HL-60 (cell line): ENCODE results near the gene GRP.

Experiments
- DNase-seq, 2 experiments: peaks; one replicate each; pipeline ENCODE4 v3.0.0-alpha.2; 2010 to 2020; ENCODE audit warnings: low read depth in 1 of 2, low spot score in 1 of 2
- H3K27ac ChIP-seq: fragments of 250-450 bp; sonication (Bioruptor Pico); replicated peaks from 2 replicates; pipeline ENCODE4 v1.5.1; 2020; ENCODE audit warnings: mild to moderate bottlenecking, moderate library complexity
- H3K27me3 ChIP-seq: fragments of 250-450 bp; sonication (Bioruptor Pico); 2 replicates; pipeline ENCODE4 v1.5.1; 2021; ENCODE audit warnings: mild to moderate bottlenecking, moderate library complexity; ENCODE audit not compliant: insufficient read depth, poor library complexity, severe bottlenecking
- H3K4me3 ChIP-seq: replicated peaks from 2 replicates; pipeline ENCODE4 v1.5.1; 2011; ENCODE audit warnings: mild to moderate bottlenecking, control low read depth, low read length; ENCODE audit not compliant: insufficient read depth
- CTCF ChIP-seq: IDR thresholded peaks from one replicate; pipeline ENCODE4 v1.5.1; 2011; ENCODE audit warnings: low read length, control low read depth, inconsistent platforms; ENCODE audit not compliant: insufficient read depth
- GABPA ChIP-seq: IDR thresholded peaks from 2 replicates; pipeline ENCODE4 v1.6.1; 2012; ENCODE audit warnings: low read depth
- POLR2AphosphoS5 ChIP-seq: IDR thresholded peaks from 2 replicates; pipeline ENCODE4 v1.6.1; 2012; ENCODE audit warnings: low read depth
- REST ChIP-seq: IDR thresholded peaks from 2 replicates; pipeline ENCODE4 v1.6.1; 2012; ENCODE audit warnings: low read depth; ENCODE audit not compliant: insufficient replicate concordance
- SPI1 ChIP-seq: IDR thresholded peaks from 2 replicates; pipeline ENCODE4 v1.6.1; 2012; ENCODE audit warnings: low read depth, mild to moderate bottlenecking, borderline replicate concordance

The GRP gene

GRCh38 chr18:59222341-59222740, 2.4 kb downstream of the GRP start:
- no peak for DNase-seq
- Histone ChIP-seq H3K27ac (no peak overlapping the region), H3K27me3 (peaks cover 58% of the 10 kb centered on the region), H3K4me3 (no peak overlapping the region)
- TF ChIP-seq POLR2AphosphoS5 (no peak), SPI1 (no peak), CTCF (no peak), REST (no peak), GABPA (no peak)

- Histone ChIP-seq H3K27me3 (peaks cover 38% of the 10 kb centered on the region), H3K4me3 (no peak overlapping the region), H3K27ac (no peak overlapping the region)
- TF ChIP-seq REST: no peak
- no peak for TF ChIP-seq CTCF
- no peak for TF ChIP-seq GABPA
- no peak for TF ChIP-seq POLR2AphosphoS5
- TF ChIP-seq SPI1: no peak
- no peak for DNase-seq
Observed at GRCh38 chr18:59228351-59228750, 8.4 kb downstream of the GRP start.

- Histone ChIP-seq H3K4me3 (no peak overlapping the region), H3K27ac (no peak overlapping the region), H3K27me3 (peaks cover 30% of the 10 kb centered on the region)
- no peak for TF ChIP-seq POLR2AphosphoS5
- TF ChIP-seq CTCF: no peak
- no peak for TF ChIP-seq SPI1
- no peak for TF ChIP-seq REST
- TF ChIP-seq GABPA: no peak
- DNase-seq: no peak
Observed at GRCh38 chr18:59229191-59229590, 9.2 kb downstream of the GRP start.
